Fibroblast of skin of left biceps (primary cell): ENCODE data around the gene CTTNBP2.

Experiments used
- DNase-seq, 2 experiments: peaks; one replicate each; pipeline ENCODE4 v3.0.0-alpha.2; 2013; ENCODE audit warnings: low read depth in 2 of 2

The CTTNBP2 gene, protein sequence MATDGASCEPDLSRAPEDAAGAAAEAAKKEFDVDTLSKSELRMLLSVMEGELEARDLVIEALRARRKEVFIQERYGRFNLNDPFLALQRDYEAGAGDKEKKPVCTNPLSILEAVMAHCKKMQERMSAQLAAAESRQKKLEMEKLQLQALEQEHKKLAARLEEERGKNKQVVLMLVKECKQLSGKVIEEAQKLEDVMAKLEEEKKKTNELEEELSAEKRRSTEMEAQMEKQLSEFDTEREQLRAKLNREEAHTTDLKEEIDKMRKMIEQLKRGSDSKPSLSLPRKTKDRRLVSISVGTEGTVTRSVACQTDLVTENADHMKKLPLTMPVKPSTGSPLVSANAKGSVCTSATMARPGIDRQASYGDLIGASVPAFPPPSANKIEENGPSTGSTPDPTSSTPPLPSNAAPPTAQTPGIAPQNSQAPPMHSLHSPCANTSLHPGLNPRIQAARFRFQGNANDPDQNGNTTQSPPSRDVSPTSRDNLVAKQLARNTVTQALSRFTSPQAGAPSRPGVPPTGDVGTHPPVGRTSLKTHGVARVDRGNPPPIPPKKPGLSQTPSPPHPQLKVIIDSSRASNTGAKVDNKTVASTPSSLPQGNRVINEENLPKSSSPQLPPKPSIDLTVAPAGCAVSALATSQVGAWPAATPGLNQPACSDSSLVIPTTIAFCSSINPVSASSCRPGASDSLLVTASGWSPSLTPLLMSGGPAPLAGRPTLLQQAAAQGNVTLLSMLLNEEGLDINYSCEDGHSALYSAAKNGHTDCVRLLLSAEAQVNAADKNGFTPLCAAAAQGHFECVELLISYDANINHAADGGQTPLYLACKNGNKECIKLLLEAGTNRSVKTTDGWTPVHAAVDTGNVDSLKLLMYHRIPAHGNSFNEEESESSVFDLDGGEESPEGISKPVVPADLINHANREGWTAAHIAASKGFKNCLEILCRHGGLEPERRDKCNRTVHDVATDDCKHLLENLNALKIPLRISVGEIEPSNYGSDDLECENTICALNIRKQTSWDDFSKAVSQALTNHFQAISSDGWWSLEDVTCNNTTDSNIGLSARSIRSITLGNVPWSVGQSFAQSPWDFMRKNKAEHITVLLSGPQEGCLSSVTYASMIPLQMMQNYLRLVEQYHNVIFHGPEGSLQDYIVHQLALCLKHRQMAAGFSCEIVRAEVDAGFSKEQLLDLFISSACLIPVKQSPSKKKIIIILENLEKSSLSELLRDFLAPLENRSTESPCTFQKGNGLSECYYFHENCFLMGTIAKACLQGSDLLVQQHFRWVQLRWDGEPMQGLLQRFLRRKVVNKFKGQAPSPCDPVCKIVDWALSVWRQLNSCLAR (N-terminal part only)

DNA sequence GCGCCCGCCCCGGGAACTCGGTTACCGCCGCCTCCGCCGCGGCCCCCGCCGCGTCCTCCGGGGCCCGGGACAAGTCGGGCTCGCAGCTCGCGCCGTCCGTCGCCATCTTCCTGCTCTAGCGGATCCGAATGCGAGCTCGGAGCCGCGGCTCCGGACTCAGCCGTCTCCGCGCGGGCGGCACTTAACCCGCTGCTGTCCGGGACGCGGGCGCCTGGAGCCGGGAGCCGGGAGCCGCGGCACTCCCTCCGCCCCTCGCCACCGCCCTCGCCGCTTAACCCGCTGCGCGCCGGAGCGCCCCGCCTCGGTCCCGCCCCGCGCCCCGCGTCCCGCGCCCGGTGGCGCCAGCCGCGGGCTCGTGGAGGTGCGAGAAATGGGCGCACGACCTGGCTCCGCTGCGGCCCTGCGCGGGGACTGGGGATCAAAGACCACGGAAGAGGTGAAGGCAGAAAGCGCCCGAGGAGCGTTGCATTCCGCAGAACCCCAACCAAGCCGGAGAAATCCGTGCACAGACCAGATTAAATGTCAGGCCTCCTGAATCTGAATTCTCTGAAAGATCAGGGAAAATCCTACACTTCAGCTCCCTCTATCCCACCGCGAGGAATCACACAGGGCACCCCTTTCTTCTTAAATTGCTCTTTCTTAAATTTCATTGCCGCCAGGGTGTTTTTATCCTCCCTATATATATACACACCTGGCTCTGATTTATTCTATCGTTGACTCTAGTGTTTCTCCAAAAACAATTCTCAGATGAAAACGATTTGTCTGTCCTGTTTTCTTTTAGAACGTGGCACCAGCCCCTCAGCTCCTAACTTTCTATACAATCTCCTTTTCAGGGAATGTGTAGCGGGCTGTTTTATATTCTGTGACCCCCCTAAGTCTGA, at the start of gene CTTNBP2:
Gene CTTNBP2 (minus strand): TSS at position 132 of the 881 bp plus-strand sequence. CDS start 26 bp downstream, at position 106.
- DNase-seq = no peak

DNA sequence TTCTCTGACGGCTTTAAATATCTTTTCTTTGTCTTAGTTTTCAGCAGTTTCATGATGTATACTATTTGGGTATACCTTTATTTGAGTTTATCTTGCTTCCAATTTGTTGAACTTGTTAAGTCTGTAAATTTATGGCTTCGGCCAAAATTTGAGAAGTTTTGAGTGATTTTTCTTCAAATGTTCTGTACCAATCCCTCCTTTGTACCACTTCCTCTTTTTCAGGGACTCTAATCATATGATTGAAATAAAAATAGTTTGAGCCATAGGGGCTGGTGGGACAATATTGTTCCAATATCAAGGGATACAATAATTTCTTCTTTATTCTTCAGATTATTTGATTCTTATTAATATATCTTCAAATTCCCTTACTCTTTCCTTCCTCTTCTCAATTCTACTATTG, 43.1 kb upstream of the CTTNBP2 start:
- no peak for DNase-seq

DNA sequence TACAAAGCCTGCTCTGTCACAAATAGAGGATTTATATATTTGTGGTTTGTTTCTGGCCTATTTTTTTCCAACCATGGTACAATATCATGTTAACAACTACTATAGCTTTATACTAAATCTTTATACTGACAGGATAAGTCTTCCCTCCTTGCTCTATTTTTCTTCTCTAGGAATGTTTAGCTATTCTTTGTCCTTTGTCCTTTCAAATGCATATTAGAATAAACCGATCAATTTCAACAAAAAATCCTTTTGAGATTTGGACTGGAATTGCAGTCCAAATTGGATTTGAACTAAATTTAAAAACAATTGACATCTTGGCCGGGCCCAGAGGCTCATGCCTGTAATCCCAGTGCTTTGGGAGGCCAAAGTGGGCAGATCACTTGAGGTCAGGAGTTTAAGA, 39.2 kb upstream of the CTTNBP2 start:
- no peak for DNase-seq

DNA sequence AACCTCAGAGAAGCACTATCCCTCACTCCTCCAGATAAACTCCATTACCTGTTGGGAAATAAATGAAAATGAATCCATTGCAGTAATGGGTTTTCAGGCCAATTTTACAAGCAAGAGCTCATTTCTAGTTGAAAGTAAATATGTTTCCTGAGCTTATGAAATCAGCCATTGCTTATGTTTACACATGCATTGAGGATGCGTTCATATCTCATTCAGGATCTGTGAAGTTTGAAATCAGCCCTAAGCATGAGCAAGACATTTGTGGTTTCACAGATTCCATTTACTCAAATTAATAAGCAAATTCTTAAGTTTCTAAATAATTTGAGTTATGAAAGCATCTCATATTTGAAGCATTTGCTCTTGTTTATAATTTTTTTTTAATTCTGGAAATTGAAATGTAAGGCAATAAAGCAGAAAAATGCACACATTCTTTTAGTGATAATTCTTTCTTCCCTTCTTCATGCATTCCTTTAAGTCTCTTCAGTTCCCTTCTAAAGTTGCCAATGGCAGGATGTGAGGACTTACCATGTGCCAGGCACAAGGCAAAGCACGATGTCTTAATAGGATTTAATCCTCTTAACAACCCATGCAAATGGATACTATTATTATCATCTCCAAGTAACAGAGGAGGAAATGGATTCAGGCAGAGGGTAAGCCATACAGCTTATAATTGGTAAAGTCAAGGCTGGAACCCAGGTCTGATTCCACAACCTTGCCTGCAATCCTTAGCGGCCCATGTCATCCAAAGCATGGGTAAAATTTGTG, 35.0 kb upstream of the CTTNBP2 start:
- DNase-seq = no peak

DNA sequence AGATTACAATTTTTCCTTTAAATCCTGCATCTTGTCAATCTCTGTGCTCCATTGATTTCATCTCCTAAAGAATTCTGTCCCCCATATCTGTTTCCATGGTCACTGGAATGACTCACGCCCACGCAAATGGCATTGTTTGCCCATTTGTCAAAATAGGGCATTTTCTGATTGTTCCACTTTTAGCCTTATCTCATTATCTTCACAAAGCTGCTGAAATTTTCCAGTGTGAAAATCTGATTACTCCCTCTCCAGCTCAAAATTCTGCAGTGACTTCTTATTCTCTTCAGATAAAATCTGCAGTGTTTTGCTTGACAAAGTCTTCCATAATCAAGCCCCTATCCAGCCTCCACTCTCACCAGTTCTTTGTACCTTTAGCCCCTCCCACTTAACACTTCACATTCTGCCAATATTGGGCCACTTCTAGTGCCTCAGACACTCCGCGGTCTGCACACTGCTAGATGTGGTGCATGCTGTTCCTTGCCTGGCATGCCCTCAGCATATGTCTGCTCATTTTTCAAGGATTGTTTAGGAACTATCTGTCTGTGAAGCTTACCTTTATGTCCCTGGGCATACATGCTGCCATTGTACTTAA, 33.9 kb upstream of the CTTNBP2 start:
- DNase-seq = no peak

DNA sequence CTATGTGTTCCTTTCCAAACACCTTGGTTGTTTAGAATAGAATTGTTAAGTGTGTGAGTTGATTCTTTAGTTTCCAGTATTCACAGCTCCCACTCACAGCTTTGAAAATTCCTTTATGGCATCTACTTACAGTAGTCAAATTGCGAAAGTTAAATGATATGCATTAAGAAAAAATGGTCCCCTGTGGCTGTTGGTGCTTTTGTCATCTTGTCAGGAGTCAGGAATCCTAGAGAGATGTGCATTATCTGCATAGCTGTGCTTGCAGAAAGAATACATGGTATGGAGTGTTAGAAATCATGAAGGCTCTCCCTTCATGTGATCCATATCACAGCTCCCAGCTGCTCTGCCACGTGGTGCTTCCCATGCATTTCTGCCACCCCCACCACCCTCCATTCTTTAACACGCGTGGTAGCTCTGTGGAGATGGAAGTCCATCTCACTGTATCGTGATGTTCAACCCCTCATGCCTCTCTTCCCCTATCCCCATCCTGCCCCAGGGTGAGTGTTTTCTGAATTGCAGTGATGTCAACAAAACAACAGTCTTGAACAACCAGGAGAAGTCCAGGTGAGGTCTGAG, 29.2 kb upstream of the CTTNBP2 start:
- DNase-seq = no peak

DNA sequence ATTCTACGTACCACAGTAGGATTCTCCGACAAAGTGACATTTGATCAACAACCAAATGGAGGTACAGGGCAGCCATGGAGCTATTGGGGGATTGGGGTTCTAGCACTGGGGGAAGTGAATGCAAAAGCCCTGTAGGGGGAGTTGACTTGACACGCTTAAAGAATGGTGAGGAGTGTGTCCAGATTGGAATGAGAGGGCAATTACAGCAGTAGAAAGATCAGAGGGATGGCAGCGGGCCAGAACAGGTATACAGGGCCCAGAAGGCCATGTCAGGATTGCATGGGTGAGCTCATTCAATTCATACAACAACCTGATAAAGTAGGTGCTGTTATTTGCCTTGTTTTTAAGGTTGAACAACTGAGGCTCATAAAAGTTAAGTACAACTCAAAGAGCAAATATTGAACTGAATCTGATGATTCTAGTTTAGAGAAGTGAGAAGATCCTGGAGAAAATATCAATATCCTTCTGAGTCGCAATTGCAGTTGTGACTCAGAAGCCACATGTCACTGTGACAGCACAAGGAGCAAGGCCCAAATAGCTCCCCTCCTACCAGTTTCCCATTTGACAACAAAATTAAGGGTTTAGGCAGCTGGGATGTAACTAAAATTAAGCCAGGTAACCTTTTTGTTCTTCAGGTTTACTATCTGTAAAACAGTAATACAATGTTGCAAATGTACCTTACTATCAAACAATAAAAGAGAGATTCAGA, 28.0 kb upstream of the CTTNBP2 start:
- no peak for DNase-seq

DNA sequence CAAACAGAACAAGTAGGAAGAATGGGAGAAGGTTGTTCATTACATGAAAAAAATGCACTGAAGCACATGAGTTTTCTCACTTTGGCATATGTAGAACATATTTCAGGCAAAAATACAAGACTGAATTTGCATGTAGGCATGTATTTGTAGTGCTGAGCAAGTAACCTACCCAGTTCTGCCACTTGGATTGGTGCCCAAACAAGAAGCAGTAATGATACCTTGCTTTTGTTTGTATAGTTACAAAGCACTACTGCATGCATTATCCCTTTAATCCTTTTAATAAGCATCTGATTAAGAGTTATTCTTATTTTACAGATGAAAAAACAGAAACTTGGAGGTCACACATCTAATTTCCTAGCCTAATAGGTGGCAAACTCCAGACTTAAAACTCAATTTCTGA, 23.1 kb upstream of the CTTNBP2 start:
- no peak for DNase-seq

DNA sequence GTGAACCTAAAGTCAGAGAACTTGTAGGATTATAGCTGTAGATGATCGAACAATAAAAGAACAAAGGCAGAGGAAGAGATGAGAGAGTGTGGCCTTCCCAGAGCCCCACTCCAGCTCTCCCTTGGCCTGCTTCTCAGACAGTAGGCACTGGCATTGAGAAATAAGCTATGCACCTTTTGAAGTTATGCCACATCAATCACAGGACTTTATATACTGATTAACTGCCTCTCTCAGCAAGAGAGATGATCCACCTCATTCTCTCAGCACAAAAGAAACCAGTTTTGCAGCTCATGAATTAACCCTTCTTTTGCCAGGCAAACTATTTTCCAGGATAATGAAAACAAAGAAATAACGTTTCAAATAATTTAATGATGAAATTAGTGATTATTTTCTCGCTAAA, 22.0 kb upstream of the CTTNBP2 start:
- no peak for DNase-seq

DNA sequence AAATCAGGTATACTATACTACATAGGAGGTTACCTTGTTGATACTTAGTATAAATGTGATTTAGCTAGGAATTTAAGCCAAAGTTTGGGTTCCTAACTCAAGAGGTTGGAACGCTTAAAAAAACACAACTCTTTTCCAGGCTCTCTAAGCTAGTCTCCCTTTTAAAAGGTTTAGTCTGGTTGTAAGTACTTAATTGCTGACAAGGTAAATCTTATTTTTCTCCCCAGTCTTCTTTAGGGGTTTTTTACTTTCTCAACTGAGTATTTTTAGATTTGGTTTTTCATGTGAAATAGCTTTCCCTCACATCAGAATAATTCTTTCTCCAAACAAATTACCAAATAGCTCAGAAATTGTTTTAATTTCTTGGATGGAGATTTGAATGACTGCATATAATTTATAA, 20.8 kb upstream of the CTTNBP2 start:
- DNase-seq = no peak

DNA sequence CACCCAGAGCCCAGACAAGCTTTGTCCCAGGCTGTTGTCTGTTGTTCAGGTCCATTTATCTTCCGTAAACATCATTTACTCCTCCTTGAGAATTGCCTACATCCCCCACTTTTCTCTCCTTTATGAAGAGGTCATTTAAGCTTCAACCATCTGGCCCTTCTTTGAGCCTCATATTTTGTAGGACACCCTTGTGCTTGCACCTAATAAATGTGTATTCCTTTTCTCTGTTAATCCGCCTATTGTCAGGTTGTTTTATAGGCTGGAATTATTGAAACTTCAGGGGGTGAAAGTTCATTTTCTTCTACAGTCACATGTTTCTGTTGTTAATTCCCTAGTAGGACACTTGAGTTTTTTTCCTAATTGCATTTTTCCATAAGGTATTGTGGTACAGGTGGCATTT, 19.6 kb upstream of the CTTNBP2 start:
- no peak for DNase-seq

DNA sequence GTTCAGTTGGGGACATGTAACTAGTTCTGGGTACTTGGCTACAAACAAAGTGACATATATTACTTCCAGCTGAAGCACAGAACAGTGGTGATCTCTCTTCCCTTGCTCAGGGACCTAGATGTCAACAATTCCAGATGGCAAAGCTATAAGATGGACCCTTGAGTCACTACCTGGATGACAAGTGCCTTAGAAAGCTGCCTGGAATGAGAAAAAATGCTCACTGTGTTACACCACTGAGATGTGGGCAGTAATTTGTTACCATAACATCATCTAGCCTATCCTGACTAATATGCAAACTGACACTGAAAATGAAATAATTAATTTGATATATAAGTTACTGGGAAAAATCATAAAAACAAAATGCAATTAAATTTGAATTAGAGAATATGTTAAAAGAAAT, 16.4 kb upstream of the CTTNBP2 start:
- no peak for DNase-seq

DNA sequence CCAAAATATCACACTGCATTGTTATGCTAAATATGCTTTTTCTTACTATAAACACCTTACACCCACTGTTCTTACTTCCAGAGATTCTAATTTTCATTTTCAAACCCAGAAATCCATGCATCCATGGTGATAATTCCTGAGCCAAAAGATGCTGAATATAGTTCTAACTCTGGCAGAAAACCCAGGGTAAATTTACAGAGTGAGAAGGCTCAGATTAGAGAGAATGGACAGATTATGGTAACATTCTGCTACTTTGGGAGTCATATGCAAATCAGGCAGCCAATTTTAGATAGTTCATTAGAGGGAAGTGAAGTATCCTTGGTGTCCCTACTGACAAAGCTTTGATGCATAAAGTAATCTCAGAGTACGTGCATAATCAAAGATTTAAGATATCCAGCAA, 15.4 kb upstream of the CTTNBP2 start:
- DNase-seq = no peak

DNA sequence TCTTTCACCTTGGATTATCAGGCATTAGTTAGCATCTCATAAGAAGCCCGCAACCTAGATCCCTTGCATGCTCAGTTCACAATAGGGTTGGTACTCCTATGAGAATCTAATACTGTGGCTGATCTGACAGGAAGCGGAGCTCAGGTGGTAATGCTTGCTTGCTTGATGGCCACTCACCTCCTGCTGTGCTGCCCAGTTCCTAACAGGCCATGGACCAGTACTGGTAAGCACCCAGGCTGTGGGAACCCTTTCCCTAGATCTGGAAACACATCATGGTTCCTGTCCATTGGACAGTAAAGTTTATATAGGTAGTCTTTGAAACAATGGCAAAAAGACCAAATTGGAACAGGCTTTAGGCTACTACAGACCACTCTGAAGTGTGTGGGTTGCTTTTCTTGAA, 9.4 kb upstream of the CTTNBP2 start:
- no peak for DNase-seq

DNA sequence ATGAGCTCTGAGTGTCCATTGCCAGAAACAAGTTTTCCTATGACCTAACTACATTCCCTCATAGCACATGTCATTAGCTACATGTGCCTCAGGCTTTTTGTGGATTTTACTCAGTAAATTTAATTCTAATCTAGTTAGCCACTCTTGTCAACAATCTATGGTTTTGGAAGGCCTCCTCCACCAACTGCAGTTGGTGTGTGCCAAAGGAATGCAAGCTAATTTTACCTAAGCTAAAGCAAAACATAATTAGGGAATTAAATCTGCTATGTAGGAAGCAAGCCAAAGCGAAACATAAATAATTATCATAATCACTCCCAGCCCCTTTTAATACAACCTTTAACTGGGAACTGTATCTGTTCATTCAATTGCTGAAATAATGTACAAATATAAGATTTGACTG, 3.5 kb upstream of the CTTNBP2 start:
- no peak for DNase-seq

DNA sequence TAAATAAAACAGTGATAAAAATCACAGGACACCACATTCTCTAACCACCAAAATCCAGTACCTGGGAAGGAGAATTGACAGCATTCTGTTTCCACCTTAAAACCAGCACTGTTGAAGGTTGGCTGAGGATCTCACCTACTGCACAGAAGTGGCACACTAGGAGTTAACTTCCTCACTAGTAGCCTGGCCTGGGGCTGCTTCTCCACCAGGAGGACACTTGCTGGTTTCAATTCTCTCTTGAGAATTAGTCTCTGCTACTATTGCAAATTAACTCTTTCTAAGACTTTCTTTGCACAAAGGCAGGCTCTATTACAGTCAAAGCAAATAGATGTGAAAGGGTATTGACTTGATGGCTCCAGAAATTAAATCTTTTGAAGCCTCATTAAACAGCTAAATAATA, 2.3 kb upstream of the CTTNBP2 start:
- DNase-seq = no peak

DNA sequence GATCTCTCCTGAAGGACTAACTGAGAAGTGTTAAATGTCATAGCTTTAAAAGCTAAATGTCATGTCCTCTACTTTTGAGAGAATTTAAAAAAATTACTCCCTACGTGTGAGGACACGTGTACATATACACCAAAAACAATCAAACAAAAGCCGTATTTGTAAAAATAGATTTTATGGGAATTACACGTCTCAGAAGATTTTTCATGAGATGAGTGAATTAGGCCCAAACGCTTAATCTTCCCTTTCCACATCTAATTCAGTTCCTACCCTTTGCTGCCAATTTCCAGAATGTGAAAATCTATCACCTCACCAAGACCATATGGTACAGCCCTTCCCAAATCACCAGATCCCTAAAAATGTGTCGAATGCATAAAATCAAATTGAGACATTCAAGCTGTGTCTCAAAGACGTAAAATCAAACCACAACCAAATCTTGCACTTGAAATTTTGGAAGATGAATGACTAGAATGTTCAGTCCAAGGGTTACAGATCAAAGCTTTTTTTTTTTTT, 1.0 kb upstream of the CTTNBP2 start:
- no peak for DNase-seq

DNA sequence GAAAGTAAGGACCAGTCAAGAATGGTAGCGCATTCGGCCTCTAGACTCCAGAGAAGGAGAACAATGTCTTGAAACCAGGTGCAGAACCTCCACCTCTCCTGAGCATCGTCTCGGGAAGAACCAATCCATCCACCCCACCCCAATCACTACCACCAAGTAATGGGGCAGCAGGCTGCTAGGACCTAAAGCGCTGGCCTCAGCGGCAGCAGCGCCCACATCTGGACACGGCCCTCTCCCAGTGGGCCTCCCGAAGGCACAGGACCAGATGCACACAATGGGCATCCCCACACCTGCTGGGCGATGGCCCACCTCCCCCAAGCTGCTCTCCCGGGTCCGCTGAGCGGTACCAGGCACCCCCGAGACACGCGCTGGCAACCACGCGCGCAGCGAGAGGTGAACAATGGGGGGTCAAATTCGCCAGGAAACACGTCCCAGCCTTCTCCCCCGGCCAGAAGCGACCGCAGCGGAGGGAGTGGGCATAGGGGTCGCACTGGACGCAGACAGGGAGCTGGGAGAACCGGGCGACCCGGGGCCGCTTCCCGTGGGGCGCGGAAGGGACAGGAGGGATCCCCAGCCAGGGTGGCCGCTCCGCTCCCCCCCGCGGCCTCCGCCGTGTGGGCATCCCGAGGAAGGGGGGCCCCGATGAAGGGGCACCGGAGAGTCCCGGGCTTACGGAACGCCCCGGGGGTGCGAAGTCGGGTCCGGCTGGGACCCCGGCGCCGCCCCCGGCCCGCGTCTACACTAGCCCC, 506 bp downstream of the CTTNBP2 start:
- DNase-seq = no peak
